Measurements from ENCODE around the gene MTA3.

MTA3 gene

GRCh38 chr2:42771546-42772153 lies 203.2 kb downstream of the MTA3 start:
- in situ Hi-C loops (cut with HindIII; ENCODE audit: low sequenced_read_pairs): no loop called here

GRCh38 chr2:42775186-42775585 lies 206.8 kb downstream of the MTA3 start:
- in situ Hi-C loops (cut with HindIII; ENCODE audit: low sequenced_read_pairs): no loop called here

- in situ Hi-C loops (cut with HindIII; ENCODE audit: low sequenced_read_pairs): no loop called here
These were observed 207.4 kb downstream of the MTA3 start for GRCh38 chr2:42775810-42776209.

DNA sequence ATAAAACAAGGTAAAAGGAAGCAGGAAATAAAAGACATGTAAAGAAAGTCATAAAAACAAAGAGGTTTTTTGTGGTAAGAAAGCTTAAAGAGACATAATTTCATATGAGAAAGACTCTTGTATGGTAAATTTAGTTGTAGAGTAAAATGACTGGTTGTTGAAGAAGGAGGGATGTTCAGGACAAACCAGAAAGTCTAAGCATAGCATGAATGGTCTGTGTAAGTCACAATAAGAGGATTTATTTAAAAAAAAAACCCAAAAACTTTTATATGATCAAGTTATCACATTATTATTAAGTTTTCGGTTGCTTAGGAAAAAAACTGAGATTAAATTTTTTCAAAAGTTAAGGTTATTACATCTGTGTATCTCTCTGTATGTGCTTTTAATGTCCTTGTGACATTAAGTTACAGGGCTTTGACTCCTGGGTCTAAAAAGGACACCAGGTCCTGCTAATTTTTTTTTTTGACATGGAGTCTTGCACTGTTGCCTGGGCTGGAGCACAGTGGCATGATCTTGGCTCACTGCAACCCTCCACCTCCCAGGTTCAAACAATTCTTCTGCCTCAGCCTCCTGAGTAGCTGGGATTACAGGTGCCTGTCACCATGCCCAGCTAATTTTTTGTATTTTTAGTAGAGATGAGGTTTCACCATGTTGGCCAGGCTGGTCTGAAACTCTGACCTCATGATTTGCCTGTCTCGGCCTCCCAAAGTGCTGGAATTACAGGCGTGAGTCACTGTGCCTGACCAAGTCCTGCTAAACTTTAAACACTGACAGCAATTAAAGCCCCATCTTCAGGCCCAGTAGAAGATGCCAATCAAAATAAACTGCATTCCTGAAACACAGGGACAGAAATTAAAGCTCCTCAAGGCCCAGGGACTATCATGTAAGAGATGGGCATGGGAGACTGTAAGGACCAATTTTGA lies 209.7 kb downstream of the MTA3 start:
- in situ Hi-C loops (cut with HindIII; ENCODE audit: low sequenced_read_pairs): no loop called here

DNA sequence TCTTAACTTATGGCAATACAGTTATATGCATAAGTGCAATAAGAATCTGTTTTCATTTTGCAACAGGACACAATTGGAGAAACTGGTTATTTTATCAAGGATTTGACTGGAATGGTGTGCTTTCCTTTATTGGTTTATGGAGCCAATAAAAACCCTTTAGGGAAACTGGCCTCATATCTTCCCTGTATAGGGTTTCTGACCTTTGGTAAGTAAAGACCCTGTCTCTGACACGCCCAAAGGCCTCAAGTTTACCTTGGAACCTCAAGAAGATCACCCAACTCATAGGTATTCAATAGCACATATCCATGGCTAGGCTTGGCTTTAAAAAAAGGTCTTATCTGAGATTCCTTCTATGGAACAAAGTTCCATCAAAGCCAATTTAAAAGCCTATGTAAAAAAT lies 212.7 kb downstream of the MTA3 start:
- in situ Hi-C loops (cut with HindIII; ENCODE audit: low sequenced_read_pairs): no loop called here

DNA sequence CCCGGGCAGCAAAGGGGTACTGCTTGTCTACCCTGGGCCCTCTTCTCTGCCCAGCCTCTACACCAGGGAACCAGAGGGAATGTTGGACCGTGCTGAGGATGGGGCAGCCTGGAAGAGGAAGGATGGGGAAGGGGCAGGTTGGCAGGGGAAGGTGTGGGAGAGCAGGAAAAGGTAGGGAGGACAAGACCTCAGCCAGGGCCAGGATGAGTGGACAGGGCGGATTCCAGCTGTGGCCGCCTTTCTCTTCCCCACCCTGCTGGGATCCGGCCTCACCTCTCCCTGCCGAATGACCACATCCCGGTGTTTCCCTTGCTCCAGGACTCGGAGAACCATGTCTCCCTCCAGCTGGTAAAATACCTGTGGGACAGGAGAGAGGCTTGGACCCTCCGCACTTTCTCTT lies 215.1 kb downstream of the MTA3 start:
- in situ Hi-C loops (cut with HindIII; ENCODE audit: low sequenced_read_pairs): no loop called here

- in situ Hi-C loops (cut with HindIII; ENCODE audit: low sequenced_read_pairs): no loop called here
These were observed 215.9 kb downstream of the MTA3 start for GRCh38 chr2:42784204-42784880.

- in situ Hi-C loops (cut with HindIII; ENCODE audit: low sequenced_read_pairs): no loop called here
These were observed 218.3 kb downstream of the MTA3 start for GRCh38 chr2:42786561-42787345.

- in situ Hi-C loops (cut with HindIII; ENCODE audit: low sequenced_read_pairs): no loop called here
These were observed 219.0 kb downstream of the MTA3 start for GRCh38 chr2:42787424-42787787.

DNA sequence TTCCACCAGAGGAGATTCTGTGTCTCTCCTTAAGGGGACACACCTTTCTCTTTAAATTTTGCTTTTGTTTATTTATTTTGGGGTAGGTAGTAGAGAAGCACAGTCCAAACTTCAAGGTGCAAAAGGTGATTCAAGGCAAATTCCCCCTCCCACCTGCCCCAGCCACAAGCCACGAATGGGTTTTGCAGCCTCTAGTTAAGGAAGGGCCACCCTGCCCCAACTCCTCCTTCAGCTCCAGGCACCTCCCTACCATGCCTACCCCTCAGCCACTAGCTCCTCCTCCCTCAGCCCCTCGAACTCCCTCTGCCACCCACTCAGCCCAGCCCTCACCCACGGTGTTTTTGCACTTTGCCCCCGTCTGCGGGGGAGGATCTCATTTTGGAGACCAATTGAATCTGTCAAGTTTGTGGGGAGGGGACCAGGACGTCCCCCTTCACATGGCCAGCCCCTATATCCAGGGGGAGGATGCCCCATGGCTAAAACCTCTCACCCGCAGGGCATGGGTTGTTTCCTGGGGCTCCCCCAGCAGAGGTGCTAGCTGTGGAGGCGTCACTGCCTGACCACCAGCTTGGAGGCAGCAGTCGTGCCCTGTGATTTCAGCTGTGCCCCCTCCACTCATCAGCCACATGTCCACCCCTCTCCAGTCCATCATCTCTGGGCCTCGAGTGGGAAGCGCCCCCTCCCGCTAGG lies 219.5 kb downstream of the MTA3 start:
- in situ Hi-C loops (cut with HindIII; ENCODE audit: low sequenced_read_pairs): no loop called here

- in situ Hi-C loops (cut with HindIII; ENCODE audit: low sequenced_read_pairs): no loop called here
These were observed 220.0 kb downstream of the MTA3 start for GRCh38 chr2:42788478-42788793.

DNA sequence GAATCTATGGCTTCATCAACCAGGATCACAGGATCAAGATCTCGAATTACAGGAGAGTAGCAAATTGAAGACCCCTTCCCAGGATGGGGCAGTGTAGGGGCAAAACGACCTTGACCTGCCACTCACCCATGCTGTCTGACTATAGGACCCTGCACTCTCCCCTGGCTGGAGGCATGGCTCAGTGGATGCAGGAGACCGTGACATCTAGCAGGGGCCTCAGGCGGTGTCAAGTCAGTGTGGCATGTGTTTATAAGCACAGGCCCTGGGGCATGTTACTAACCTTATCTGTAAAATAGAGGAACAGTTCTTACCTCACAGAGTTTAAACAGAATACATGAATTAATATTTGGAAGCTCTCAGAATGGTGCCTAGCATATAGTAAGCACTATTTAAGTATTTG lies 220.4 kb downstream of the MTA3 start:
- in situ Hi-C loops (cut with HindIII; ENCODE audit: low sequenced_read_pairs): no loop called here

DNA sequence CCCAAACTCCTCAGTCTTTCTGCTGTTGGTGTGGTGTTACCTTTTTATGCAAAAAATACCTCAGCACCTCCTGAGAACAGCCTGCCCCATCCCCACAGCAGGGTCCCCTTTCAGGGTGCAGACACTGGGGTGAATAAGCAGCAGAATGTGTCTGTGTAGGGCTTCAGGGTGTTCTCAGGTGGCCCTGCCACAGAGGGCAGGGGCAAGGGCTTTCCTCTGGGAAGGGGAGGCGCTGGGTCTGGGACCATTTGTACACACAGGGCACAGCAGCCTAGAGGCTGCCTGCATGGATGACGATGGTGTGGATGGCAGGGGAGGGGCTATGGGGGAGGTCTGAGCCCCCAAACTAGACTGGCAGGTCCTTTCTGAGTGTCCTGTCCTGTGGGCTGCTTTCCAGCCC lies 221.3 kb downstream of the MTA3 start:
- in situ Hi-C loops (cut with HindIII; ENCODE audit: low sequenced_read_pairs): no loop called here

DNA sequence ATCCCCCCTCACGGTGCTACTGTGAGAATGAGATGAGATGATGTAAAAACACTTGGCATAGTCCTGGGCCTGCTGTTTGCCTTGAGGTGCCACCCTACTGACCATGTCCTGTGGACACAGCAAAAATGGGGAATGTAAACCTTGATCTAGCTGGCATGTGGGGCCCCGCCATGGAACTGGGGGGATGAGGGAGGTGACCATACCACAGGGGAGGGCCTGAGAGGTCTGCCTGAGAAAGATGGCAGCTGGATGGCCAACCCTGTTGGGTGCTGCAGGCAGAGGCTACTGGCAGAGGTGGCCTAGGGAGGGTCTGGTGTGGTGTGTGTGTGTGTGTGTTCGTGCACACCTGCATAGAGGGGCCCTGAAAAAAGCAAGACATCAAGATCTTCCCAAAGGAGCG lies 223.2 kb downstream of the MTA3 start:
- in situ Hi-C loops (cut with HindIII; ENCODE audit: low sequenced_read_pairs): no loop called here

DNA sequence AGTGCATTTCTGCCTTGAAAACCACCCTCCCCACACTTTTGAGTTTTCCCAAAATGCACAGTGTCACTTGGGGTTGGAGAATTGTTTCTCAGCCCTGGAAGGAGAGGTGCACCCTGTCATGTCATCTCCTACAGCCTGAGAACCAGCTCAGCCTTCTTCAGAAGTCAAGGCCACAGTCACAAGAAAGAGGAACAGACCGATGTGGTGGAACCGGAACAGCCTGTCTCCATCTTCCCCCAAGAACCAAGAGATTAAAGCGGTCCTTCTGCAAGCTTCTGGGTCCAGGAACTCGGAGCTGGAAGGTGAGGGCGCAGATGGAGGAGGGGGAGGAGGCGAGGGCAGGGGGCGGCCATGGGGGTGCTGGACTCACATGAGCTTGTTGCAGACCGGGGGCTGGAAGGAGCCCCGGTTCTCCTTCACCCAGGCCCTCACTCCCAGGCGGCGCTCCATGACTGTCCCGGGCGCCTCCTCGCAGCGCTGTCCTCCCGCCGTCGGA lies 223.7 kb downstream of the MTA3 start:
- in situ Hi-C loops (cut with HindIII; ENCODE audit: low sequenced_read_pairs): no loop called here

DNA sequence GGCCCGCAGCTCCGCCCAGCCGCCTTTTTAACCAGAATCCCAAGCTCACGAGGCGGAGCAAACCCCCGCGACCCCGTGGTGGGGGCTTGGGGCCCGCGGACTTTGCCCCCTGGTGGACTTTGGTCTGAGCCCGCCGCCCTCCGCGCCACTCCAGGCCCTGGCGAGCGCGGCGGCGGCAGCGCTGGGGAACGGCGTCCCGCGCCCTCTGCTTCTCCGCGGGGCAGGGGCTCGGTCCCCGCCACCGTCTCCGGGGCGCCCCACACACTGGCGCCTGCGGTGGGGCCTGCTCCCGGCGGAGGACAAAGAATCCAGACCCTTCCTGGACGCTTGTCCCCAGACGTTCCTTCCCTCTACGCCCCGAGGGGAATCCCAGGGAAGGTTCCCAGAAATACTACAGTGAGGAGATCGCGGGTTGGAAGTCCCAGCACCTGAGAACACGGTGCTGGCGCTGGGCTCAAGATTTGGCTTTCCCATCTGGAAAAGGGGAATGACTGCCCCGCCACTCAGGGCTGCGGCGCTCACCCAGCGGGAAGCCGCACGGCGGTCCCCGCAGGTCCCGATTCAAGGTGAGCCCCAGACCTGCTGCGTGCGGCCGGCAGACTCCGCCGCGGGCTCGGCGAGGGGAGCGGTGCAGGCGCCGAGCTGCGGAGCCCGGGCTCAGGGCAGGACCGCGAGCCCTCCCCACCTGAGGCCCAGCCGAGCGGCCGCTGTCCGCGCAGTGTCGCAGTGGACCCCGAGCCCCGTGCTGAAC lies 224.3 kb downstream of the MTA3 start, which contains the start of gene HAAO:
Gene HAAO, minus strand, starts transcription at position 1 of the 751 bp plus-strand sequence. CDS start 47 bp downstream, outside the sequence.
- in situ Hi-C loops (cut with HindIII; ENCODE audit: low sequenced_read_pairs): no loop called here

DNA sequence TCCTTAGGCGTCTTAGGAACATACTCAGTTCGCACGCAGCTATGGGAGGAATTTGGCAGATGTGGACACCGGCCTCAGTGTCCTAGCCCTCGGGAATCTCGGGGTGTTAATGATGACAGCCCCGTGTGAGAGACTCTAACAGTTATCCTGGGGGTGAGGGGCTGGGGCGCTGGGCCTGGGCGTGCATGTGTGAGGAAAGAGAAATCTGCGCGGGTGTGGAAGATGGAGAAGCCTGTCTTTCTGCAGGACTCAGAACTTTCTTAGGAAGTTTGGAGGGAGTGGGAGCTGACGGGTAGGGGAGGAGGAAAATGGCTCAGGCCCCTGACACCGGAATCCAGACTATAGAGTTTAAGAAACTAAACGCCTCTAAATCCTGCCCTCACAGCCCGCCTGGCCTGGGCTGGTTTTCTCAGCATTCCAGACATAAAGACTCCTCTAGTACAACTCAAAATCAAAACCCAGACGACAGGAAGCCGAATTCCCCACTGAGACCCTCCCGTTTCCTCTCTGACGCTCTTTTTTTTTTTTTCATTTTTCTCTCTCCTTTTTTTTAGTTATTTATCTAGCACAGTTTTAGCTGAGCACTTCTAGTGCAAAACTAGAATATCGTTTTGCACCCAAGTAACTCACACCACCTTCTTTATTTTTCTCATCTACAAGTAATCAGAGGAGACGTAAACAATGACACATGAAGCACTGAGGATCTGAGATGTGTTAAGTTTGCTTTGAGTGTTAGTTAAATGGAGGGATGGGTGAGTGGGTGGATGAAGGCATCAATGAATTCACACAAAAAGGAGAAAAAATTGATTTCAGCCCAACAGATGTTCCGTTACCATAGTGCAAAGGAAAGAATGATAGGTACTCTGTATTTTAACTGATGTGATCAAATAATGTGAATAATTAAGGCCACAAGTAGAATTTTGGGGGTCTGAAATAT lies 225.2 kb downstream of the MTA3 start:
- in situ Hi-C loops (cut with HindIII; ENCODE audit: low sequenced_read_pairs): no loop called here

GRCh38 chr2:42794271-42795046 lies 226.0 kb downstream of the MTA3 start:
- in situ Hi-C loops (cut with HindIII; ENCODE audit: low sequenced_read_pairs): no loop called here
